GM12878 (cell line): ENCODE data around the gene MED13L. TPM values are rescaled to one million over a fixed set of nuclear protein-coding genes. Genes with fewer than 3 reads are reported as not detected.

Source experiments
- ATAC-seq: fragments of 200-7000 bp; cut with Tn5 transposase; 3 replicates; pipeline ENCODE4 v1.9.1; 2020; ENCODE audit warnings: mild to moderate bottlenecking, moderate library complexity
- BruUV-seq: library from RNA; stranded (reverse); fragments of 400-500 nt; replicated peaks from 2 replicates; lab custom pipeline; 2021; lab: Mats Ljungman, UMichigan
- CTCF ChIA-PET: fragments of 300-600 bp; sonication (Branson Sonifier 250); formaldehyde crosslinking; extraction: SDS; loops from one replicate; lab custom pipeline; 2021; ENCODE audit warnings: inconsistent platforms; lab: Yijun Ruan, JAX
- POLR2A ChIA-PET: fragments of 350-600 bp; formaldehyde crosslinking; extraction: SDS; loops from one replicate; lab custom pipeline; 2021; ENCODE audit warnings: inconsistent platforms; lab: Charles Lee
- RAD21 ChIA-PET: fragments of 300-600 bp; sonication (Branson Sonifier 250); formaldehyde crosslinking; loops from one replicate; lab custom pipeline; 2023; ENCODE audit warnings: antibody characterized with exemption; ENCODE audit not compliant: unreplicated experiment; lab: Charles Lee
- SMC1A ChIA-PET: fragments of 300-600 bp; sonication (Branson Sonifier 250); formaldehyde crosslinking; loops from one replicate; lab custom pipeline; 2023; ENCODE audit not compliant: unreplicated experiment, uncharacterized antibody; lab: Charles Lee
- DNase-seq: peaks from one replicate; pipeline ENCODE4 v3.0.0-alpha.2; 2011; ENCODE audit warnings: low read depth, low spot score
- FAIRE-seq: peaks from 3 replicates; lab custom pipeline; 2011; peaks lifted over from hg19 to GRCh38; lab: Jason Lieb, UNC
- H2AFZ ChIP-seq: 2 replicates; pipeline ENCODE4 v1.6.0; 2011; ENCODE audit warnings: low read depth, low read length, control low read depth; ENCODE audit not compliant: control insufficient read depth
- H3K27ac ChIP-seq: 2 replicates; pipeline ENCODE4 v1.5.1; 2011; ENCODE audit warnings: control low read depth; ENCODE audit not compliant: control insufficient read depth, insufficient read depth
- H3K27me3 ChIP-seq, 2 experiments: replicated peaks in 1 of 2; 2 replicates each; pipeline versions ENCODE4 v1.6.0 to v1.6.1; 2011; ENCODE audit warnings: low read length in 1 of 2; ENCODE audit not compliant: control insufficient read depth in 2 of 2, insufficient read depth in 2 of 2
- H3K36me3 ChIP-seq, 2 experiments: 2 replicates each; pipeline ENCODE4 v1.5.1; 2011; ENCODE audit warnings: low read length in 1 of 2; ENCODE audit not compliant: control insufficient read depth in 2 of 2, insufficient read depth in 2 of 2
- H3K4me1 ChIP-seq: 2 replicates; pipeline ENCODE4 v1.6.1; 2011; ENCODE audit warnings: mild to moderate bottlenecking, low read length, moderate library complexity, mixed read lengths; ENCODE audit not compliant: control insufficient read depth, insufficient read depth
- H3K4me2 ChIP-seq: 2 replicates; pipeline ENCODE4 v1.6.0; 2011; ENCODE audit warnings: control low read depth; ENCODE audit not compliant: control insufficient read depth, insufficient read depth
- H3K4me3 ChIP-seq: fragments of 200-600 bp; sonication (generic); 2 replicates; pipeline ENCODE4 v1.5.1; 2016
- H3K79me2 ChIP-seq: 2 replicates; pipeline ENCODE4 v1.6.0; 2011; ENCODE audit warnings: low read length; ENCODE audit not compliant: control insufficient read depth, insufficient read depth
- H3K9ac ChIP-seq: 2 replicates; pipeline ENCODE4 v1.8.0; 2011; ENCODE audit warnings: low read length, control low read depth, mixed read lengths; ENCODE audit not compliant: control insufficient read depth, insufficient read depth
- H3K9me3 ChIP-seq: replicated peaks from 3 replicates; pipeline ENCODE4 v1.5.1; 2011; ENCODE audit warnings: mild to moderate bottlenecking, low read length; ENCODE audit not compliant: control insufficient read depth, insufficient read depth
- H4K20me1 ChIP-seq: 2 replicates; pipeline ENCODE4 v1.6.0; 2011; ENCODE audit not compliant: control insufficient read depth, insufficient read depth
- GATAD2B ChIP-seq: fragments of 450-650 bp; conservative IDR thresholded peaks from 2 replicates; pipeline ENCODE4 v1.6.1; 2017; ENCODE audit warnings: low read depth, mild to moderate bottlenecking, moderate library complexity
- JUND ChIP-seq: IDR thresholded peaks from 2 replicates; pipeline ENCODE4 v1.6.1; 2012; ENCODE audit warnings: low read depth, mild to moderate bottlenecking, low read length, improper control_type of control experiment, moderate library complexity
- KAT2A ChIP-seq: conservative IDR thresholded peaks from 2 replicates; pipeline ENCODE4 v1.6.1; 2011; ENCODE audit warnings: low read depth, low read length; ENCODE audit not compliant: control insufficient read depth
- POLR2AphosphoS5 ChIP-seq: IDR thresholded peaks from 2 replicates; pipeline ENCODE4 v1.6.1; 2011; ENCODE audit warnings: mild to moderate bottlenecking, low read length, inconsistent platforms
- RB1 ChIP-seq: fragments of 450-650 bp; formaldehyde crosslinking; IDR thresholded peaks from 2 replicates; pipeline ENCODE4 v1.6.1; 2017; ENCODE audit warnings: mild to moderate bottlenecking, borderline replicate concordance
- SUZ12 ChIP-seq: fragments of 200-600 bp; sonication (generic); IDR thresholded peaks from one replicate; pipeline ENCODE4 v1.6.1; 2018; ENCODE audit warnings: antibody characterized with exemption, mild to moderate bottlenecking; ENCODE audit not compliant: unreplicated experiment
- WGBS: methylation state at CpG from one replicate; pipeline ENCODE4 v1.1.6; 2016; ENCODE audit warnings: low lambda C conversion rate; ENCODE audit not compliant: insufficient replicate concordance, insufficient coverage; ENCODE audit errors: missing lambda C conversion rate; 5-methylcytosine and 5-hydroxymethylcytosine counted together
- in situ Hi-C: fragments of 300-500 bp; cut with MboI; formaldehyde crosslinking; loops from 9 replicates; pipeline ENCODE4 v1.14.3; 2018; ENCODE audit warnings: mixed read lengths
- intact Hi-C: fragments of 100-400 bp; cut with micrococcal nuclease; formaldehyde crosslinking; loops from one replicate; pipeline ENCODE4 v1.14.2; 2022; ENCODE audit not compliant: unreplicated experiment
- polyA plus RNA-seq, 11 experiments: library from polyadenylated mRNA; depleted of rRNA in 4 of 11; unstranded in 6 of 11; stranded (reverse) in 5 of 11; fragments of >200 nt; fragmentation: Nextera tagmentation in 4 of 11; fragmentation: Illumina TruSeq in 1 of 11; extraction: Ambion mirVana in 4 of 11; extraction: Trizol in 1 of 11; gene quantifications; 1 replicate in 1 of 11; 2 replicates in 10 of 11; pipeline versions ENCODE4 v1.2.1 to v1.2.3, GENCODE V29; 2011 to 2016; ENCODE audit warnings: inconsistent platforms in 2 of 11, missing spikeins in 2 of 11, low read depth in 1 of 11
- total RNA-seq, 4 experiments: library from RNA; depleted of rRNA in 3 of 4; stranded (reverse); fragments of >200 nt in 3 of 4; fragmentation: Illumina TruSeq in 1 of 4; extraction: Trizol in 1 of 4; gene quantifications; 2 replicates each; pipeline versions ENCODE4 v1.2.1 to v1.2.3, GENCODE V29; 2013 to 2021
- TF ChIP-seq, protein P1 (sequence below): fragments of 450-650 bp; IDR thresholded peaks from 2 replicates; pipeline ENCODE4 v1.6.1; 2016; ENCODE audit warnings: mild to moderate bottlenecking, moderate library complexity, borderline replicate concordance
- TF ChIP-seq, protein P2 (sequence below): fragments of 450-650 bp; IDR thresholded peaks from 2 replicates; pipeline ENCODE4 v1.6.1; 2017; ENCODE audit warnings: mild to moderate bottlenecking, moderate library complexity
- TF ChIP-seq, protein P3 (sequence below): IDR thresholded peaks from 2 replicates; pipeline ENCODE4 v1.6.1; 2011; ENCODE audit warnings: low read depth, low read length, improper control_type of control experiment, borderline replicate concordance
- TF ChIP-seq, protein P4 (sequence below): IDR thresholded peaks from 2 replicates; pipeline ENCODE4 v1.6.1; 2012; ENCODE audit warnings: mild to moderate bottlenecking, low read depth, low read length

MED13L gene
- total and polyA plus RNA-seq, 10 of the 15 experiments (the other 5 are each of a cell fraction or from before 2014, with no cell fraction given) = 3.7 to 30.1 (median 9.1) TPM

DNA sequence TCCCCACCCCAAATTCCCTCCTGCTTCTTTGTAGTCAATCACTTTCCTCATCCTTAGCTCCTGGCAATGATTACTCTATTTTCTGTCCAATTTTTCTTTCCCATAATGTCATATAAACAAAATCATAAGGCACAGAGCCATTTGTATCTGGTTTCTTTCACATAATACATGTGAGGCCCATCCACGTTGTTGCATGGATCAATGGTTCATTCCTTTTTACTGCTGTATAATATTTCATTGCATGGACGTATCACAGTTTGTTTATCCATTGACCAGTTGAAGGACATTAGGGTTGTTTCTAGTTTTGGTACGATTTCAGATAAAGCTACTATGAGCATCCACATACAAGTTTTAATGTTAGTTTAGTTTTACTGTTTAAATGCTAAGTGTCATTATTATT, 13.7 kb upstream of the MED13L start:
- intact Hi-C loops = no loop called here
- FAIRE-seq (no peak), DNase-seq (no peak)
- TF ChIP-seq, protein P1, sequence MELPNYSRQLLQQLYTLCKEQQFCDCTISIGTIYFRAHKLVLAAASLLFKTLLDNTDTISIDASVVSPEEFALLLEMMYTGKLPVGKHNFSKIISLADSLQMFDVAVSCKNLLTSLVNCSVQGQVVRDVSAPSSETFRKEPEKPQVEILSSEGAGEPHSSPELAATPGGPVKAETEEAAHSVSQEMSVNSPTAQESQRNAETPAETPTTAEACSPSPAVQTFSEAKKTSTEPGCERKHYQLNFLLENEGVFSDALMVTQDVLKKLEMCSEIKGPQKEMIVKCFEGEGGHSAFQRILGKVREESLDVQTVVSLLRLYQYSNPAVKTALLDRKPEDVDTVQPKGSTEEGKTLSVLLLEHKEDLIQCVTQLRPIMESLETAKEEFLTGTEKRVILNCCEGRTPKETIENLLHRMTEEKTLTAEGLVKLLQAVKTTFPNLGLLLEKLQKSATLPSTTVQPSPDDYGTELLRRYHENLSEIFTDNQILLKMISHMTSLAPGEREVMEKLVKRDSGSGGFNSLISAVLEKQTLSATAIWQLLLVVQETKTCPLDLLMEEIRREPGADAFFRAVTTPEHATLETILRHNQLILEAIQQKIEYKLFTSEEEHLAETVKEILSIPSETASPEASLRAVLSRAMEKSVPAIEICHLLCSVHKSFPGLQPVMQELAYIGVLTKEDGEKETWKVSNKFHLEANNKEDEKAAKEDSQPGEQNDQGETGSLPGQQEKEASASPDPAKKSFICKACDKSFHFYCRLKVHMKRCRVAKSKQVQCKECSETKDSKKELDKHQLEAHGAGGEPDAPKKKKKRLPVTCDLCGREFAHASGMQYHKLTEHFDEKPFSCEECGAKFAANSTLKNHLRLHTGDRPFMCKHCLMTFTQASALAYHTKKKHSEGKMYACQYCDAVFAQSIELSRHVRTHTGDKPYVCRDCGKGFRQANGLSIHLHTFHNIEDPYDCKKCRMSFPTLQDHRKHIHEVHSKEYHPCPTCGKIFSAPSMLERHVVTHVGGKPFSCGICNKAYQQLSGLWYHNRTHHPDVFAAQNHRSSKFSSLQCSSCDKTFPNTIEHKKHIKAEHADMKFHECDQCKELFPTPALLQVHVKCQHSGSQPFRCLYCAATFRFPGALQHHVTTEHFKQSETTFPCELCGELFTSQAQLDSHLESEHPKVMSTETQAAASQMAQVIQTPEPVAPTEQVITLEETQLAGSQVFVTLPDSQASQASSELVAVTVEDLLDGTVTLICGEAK = no peak
- TF ChIP-seq SUZ12 (no peak), POLR2AphosphoS5 (no peak), GATAD2B (no peak), KAT2A (no peak), JUND (no peak), RB1 (no peak)
- TF ChIP-seq, protein P2, sequence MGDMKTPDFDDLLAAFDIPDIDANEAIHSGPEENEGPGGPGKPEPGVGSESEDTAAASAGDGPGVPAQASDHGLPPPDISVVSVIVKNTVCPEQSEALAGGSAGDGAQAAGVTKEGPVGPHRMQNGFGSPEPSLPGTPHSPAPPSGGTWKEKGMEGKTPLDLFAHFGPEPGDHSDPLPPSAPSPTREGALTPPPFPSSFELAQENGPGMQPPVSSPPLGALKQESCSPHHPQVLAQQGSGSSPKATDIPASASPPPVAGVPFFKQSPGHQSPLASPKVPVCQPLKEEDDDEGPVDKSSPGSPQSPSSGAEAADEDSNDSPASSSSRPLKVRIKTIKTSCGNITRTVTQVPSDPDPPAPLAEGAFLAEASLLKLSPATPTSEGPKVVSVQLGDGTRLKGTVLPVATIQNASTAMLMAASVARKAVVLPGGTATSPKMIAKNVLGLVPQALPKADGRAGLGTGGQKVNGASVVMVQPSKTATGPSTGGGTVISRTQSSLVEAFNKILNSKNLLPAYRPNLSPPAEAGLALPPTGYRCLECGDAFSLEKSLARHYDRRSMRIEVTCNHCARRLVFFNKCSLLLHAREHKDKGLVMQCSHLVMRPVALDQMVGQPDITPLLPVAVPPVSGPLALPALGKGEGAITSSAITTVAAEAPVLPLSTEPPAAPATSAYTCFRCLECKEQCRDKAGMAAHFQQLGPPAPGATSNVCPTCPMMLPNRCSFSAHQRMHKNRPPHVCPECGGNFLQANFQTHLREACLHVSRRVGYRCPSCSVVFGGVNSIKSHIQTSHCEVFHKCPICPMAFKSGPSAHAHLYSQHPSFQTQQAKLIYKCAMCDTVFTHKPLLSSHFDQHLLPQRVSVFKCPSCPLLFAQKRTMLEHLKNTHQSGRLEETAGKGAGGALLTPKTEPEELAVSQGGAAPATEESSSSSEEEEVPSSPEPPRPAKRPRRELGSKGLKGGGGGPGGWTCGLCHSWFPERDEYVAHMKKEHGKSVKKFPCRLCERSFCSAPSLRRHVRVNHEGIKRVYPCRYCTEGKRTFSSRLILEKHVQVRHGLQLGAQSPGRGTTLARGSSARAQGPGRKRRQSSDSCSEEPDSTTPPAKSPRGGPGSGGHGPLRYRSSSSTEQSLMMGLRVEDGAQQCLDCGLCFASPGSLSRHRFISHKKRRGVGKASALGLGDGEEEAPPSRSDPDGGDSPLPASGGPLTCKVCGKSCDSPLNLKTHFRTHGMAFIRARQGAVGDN = no peak
- TF ChIP-seq, protein P3, sequence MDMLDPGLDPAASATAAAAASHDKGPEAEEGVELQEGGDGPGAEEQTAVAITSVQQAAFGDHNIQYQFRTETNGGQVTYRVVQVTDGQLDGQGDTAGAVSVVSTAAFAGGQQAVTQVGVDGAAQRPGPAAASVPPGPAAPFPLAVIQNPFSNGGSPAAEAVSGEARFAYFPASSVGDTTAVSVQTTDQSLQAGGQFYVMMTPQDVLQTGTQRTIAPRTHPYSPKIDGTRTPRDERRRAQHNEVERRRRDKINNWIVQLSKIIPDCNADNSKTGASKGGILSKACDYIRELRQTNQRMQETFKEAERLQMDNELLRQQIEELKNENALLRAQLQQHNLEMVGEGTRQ = no peak
- TF ChIP-seq, protein P4, sequence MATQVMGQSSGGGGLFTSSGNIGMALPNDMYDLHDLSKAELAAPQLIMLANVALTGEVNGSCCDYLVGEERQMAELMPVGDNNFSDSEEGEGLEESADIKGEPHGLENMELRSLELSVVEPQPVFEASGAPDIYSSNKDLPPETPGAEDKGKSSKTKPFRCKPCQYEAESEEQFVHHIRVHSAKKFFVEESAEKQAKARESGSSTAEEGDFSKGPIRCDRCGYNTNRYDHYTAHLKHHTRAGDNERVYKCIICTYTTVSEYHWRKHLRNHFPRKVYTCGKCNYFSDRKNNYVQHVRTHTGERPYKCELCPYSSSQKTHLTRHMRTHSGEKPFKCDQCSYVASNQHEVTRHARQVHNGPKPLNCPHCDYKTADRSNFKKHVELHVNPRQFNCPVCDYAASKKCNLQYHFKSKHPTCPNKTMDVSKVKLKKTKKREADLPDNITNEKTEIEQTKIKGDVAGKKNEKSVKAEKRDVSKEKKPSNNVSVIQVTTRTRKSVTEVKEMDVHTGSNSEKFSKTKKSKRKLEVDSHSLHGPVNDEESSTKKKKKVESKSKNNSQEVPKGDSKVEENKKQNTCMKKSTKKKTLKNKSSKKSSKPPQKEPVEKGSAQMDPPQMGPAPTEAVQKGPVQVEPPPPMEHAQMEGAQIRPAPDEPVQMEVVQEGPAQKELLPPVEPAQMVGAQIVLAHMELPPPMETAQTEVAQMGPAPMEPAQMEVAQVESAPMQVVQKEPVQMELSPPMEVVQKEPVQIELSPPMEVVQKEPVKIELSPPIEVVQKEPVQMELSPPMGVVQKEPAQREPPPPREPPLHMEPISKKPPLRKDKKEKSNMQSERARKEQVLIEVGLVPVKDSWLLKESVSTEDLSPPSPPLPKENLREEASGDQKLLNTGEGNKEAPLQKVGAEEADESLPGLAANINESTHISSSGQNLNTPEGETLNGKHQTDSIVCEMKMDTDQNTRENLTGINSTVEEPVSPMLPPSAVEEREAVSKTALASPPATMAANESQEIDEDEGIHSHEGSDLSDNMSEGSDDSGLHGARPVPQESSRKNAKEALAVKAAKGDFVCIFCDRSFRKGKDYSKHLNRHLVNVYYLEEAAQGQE = no peak

More for the DNA sequence above, 13.7 kb upstream of the MED13L start:
- ChIA-PET SMC1A (no interaction called here), CTCF (no interaction called here), RAD21 (no interaction called here), POLR2A (no interaction called here)
- Histone ChIP-seq H2AFZ (no peak overlapping the region), H3K4me3 (no peak overlapping the region), H3K4me1 (no peaks in the 10 kb centered on the region), H3K27me3 (no peaks in the 10 kb centered on the region; a peak in 1 of 4 replicates), H3K79me2 (no peaks in the 10 kb centered on the region), H3K4me2 (no peak overlapping the region), H3K9me3 (no peaks in the 10 kb centered on the region), H4K20me1 (no peaks in the 10 kb centered on the region), H3K36me3 (no peaks in the 10 kb centered on the region), H3K9ac (no peak overlapping the region), H3K27ac (no peak overlapping the region)
- ATAC-seq = no peak
- WGBS = 33% methylated on average over 3 of the region's 3 CpGs
- no TSS peak for BruUV-seq
- in situ Hi-C loops = no loop called here
